GM18873 (cell line): Measurements from ENCODE around the gene ENO4.

Experiments
- ATAC-seq: cut with Tn5 transposase; IDR thresholded peaks from one replicate; pipeline ENCODE4 v1.9.1; 2021; ENCODE audit warnings: mild to moderate bottlenecking, moderate library complexity, moderate number of reproducible peaks; ENCODE audit not compliant: unreplicated experiment, low FRiP score

ENO4 gene

DNA sequence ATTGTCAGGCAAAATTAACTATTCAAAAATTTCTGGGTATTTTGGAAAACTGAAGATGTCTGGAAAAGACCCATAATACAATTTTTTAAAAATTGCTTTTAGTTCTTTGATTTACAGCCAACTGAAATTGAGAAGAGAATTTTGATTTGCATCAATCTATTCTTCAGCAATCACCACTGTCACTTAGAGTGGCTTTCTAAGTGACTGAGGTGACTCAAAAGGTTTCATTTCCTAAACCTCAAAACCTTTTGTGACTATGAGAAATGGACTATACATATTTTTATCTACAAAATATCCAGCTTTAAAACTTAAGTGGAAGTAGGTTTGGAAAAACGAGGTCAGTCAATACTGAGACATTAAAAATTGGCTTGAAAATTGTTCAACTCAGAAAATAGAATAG lies 60.0 kb downstream of the ENO4 start:
- no peak for ATAC-seq

DNA sequence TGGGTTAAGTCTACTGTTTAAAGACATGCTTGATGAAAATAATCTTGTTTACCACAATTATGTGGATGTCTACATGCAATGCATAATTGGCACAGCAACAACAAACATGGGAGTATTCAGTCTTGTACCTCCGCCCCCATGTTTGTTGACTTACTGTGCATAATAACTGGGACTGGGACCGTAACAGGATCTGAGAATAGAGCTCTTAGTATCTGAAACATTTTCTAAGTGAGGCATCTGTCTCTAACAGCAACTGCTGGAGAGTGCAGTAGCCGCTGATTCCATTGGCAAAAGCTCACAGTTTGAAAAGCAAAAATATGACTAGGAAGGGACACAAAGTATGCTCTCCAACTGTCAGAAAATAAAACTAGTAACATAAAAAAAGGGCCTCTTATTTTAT lies 61.6 kb downstream of the ENO4 start:
- no peak for ATAC-seq

DNA sequence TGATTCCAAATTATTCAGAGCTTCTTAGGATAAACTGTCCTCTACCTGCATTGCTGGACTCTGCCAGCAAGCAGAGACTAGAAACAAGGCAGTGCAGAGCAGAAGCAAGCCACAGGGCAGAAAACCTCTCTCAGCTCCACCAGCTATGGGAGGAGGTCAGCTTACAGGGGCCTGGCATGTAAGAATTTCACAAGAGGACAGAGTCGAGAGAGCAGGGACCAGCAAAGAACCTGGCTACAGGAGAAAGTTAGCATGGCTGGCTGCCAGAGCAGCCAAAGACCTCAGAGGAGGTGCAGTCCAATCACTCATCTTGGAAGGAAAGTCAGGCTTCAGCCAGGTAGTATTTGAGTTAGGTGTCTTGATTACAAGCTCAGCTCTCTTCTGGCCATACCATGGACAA lies 62.9 kb downstream of the ENO4 start:
- no peak for ATAC-seq

DNA sequence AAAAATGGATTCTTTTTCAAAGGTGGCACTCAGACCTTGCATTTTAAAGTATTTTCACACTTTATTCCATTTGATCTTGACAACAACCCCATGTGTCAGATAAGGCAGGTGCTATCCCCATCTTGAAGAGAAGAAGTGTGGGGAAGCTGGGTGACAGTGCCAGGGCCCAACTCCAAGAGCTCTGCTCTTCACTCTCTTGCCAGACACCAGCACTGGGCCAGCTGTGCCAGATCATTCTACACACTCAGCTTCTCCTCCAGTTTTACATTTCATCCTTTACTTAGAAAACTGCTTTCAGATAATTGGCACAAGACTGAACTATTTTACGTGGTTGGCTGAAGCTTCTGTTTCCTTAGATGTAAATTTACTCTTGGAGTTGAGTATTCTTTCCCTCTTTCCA lies 64.4 kb downstream of the ENO4 start:
- ATAC-seq: no peak

DNA sequence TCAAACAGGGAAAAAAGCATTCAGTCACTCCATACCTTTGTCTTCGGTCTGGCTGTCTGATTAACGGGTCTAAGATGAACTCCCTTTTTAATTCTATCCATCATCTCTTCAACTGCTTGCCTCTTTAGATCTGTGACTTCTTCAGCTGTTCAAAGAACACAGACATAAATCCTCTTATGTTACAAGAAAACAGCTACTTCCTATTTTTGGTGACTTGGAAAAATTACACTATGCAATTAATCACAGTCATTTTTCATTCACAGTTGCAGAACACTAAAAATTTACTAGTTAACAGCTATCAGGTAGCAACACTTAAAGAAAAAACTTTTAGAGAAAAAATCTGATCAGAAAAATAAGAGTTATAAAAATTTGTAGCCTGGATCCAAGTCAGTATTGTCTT lies 66.0 kb downstream of the ENO4 start:
- no peak for ATAC-seq

DNA sequence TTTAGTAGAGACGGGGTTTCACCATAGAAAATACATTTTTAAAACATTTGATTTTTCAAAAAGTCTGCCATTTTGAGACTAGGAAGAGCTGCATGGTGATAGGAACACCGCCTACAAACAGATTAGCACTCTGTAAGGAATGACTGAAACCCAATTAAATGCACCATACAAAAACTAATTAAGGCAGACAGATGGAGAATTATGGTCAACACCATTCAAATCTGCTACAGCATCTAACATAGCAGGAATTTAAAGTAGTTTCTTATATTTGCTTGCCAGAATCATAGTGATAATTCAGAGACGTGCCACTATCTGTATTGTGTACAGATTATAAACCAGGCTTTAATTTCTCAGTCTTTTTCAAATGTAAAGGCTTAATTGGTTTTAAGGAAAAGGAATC lies 68.2 kb downstream of the ENO4 start:
- no peak for ATAC-seq

DNA sequence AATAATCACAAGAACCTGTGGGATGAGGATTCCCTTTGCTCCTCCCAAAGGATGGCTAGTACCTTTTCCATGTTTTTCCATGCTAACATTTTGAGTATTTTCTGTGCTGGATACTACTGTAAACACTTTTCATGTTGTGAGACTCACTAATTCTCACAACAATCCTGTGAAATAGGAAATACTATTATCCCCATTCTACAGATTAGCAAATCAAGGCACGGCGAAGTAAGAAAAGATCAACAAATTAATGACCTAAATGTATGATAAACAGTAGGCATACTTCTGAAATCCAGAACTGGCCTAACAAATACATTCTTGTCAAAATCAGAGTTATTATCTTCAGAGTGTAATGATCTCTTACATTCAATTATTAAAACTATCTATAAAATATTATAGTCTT lies 69.3 kb downstream of the ENO4 start:
- no peak for ATAC-seq

DNA sequence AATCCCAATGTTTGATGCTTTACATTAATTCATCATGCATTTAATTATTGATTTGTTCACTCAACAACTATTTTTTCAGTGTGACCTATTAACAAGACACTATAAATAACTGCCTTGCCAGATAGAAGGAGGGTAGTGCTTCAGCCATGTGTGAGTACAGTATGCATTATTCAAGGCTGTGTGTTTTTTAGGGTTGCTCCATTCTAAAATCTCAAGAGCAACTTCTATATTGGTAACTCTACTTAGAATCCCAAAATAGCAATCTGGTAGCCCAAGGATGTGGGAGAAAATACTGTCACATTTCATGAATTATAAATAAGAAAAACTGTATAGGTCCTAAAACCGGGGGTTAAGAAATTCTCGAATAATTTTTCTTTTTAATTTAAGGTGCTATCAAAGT lies 69.9 kb downstream of the ENO4 start:
- no peak for ATAC-seq

DNA sequence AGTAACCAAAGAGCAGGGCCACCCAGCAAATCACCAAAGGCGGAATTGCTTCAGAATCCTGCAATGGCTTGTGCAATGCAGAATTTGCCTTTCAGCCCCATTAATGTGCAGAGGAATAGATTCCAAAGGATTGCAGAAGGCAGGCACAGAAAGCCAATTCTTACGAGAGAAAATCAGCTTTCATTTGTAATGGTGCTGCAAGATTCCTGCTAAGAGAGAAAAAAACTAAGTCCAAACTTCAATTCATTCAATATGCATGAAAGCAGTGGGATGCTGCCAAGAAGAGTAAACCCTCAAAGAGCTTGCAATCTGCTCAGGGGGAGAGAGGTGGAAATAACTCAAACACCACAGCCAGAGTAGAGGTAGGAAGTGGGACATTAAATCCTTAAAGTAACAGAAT lies 70.4 kb downstream of the ENO4 start:
- no peak for ATAC-seq

DNA sequence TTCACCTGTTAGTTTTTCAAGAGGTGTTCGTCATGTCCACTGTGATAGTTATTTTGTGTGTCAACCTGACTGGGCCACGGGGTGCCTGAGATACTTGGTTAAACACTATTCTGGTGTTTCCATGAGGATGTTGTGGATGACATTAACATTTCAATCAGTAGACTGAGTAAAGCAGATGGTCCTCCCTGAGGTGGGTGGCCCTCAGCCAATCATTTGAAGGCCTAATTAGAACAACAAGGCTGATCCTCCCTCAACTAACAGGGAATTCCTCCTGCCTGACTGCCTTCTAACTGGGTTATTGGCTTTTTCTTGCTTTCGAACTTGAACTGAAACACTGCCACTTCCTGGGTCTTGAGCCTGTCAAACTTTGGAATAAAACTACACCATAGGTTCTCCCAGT lies 75.8 kb downstream of the ENO4 start:
- no peak for ATAC-seq

DNA sequence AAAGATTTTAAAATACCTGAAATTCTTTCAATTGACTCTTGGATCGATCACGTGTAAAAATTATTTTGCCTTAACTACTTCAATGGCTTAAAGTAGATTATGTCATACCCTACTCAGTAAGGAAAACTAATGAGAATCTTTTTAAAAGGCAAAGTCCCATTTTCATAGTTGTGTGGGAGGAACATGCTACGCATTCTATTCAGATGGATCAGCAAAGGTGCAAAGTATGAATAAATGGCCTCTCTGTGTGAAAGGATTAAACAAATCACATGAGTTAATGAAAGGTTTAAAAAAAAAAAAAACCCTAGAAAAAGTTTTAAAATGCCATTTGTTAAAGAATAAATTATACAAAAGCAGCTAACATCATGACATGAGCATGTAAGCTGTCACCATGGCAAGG lies 77.1 kb downstream of the ENO4 start:
- no peak for ATAC-seq

DNA sequence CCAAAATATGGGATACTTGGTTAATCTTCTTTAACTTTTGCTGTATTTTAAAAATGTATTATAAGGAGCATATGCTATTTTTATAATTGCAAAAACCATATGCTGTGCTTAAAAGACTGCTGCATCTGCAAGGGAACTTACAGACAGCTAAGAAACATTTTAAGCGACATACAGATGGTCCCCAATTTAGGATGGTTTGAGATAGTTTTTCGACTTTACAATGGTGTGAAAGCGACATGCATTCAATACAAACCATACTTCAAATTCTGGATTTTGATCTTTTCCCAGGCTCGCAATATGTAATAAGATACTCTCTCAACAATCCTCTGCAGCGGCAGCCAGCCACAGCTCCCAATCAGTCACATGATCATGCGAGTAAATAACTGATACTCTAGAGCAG lies 82.5 kb downstream of the ENO4 start:
- ATAC-seq: no peak
